HG03064 (cell line): Measurements from ENCODE around the gene CD320.
"Not testable (repeated sequence)": the region's sequence is repeated elsewhere in the genome, so short reads cannot be mapped to it uniquely, and the experiment has no call there.

Source experiments
- ATAC-seq: cut with Tn5 transposase; IDR thresholded peaks from one replicate; pipeline ENCODE4 v1.9.1; 2021; ENCODE audit warnings: low read depth; ENCODE audit not compliant: unreplicated experiment

Gene CD320

DNA sequence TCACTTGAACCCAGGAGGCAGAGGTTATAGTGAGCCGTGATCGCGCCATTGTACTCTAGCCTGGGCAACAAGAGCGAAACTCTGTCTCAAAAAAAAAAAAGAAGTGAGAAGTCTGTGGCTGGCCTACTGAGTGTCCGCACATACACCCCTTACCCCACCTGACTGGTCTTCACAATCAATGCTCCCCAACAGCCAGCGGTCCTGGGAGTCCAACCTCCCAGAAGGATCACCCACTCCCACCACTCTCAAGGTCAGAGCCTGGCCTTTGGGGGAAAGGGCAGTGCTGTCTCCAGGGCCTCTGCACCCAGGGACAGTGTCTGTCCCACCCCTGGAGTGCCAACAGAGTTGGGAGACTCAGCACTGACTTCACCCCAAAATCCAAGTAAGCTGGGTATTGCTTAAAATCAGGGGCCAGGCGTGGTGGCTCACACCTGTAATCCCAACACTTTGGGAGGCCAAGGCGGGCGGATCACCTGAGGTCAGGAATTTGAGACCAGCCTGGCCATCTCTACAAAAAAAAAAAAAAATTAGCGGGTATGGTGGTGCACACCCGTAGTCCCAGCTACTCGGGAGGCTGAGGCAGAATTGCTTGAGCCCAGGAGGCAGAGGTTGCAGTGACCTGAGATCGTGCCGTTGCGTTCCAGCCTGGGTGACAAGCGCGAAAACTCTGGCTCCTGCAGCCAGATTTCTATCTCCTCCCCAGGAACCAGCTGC is 2.3 kb upstream of the CD320 start:
- ATAC-seq: no peak

- ATAC-seq: no peak
Measured at GRCh38 chr19:8308891-8309291, 733 bp upstream of the CD320 start.

GRCh38 chr19:8307400-8307964 is 676 bp downstream of the CD320 start:
- no peak for ATAC-seq

DNA sequence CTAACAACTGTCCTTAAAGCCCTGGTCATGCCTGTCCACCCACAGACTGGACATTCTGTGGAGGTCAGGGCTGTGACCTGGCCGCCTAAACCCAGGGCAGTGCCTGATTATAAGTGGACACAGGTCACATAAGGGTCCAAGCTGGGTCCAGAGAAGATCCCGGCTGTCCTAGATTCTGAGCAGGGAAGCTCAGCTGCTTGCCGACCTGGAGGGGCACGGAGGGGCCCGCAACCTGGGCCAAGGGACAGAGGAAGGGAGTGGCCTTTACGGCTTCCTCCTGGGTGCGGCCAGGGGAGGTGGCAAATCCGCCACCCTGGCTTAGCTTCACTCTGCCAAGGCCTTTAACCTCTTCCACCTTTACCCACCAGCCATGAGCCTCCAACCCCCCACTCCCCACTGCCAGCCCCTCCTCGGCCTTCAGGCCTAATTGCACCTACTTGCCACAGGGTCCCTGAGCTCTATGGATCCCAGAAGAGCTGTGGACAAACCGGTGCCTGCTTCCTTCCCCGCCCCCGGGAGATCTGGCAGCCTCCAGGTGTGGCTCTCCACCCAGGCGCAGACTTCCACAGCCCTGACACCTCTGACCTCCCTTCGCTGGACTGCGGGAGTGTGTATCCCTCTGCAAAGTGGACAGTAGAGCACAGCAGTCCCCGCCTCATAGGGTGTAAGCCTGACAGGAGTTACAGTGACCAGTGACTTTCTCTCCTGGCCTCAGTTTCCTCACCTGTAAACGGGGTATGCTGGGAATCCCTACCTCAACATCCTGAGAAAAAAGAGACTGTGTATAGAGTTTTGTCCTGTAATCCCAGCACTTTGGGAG is 1.7 kb downstream of the CD320 start:
- ATAC-seq: no peak

GRCh38 chr19:8305798-8306197 is 2.4 kb downstream of the CD320 start:
- ATAC-seq: no peak

DNA sequence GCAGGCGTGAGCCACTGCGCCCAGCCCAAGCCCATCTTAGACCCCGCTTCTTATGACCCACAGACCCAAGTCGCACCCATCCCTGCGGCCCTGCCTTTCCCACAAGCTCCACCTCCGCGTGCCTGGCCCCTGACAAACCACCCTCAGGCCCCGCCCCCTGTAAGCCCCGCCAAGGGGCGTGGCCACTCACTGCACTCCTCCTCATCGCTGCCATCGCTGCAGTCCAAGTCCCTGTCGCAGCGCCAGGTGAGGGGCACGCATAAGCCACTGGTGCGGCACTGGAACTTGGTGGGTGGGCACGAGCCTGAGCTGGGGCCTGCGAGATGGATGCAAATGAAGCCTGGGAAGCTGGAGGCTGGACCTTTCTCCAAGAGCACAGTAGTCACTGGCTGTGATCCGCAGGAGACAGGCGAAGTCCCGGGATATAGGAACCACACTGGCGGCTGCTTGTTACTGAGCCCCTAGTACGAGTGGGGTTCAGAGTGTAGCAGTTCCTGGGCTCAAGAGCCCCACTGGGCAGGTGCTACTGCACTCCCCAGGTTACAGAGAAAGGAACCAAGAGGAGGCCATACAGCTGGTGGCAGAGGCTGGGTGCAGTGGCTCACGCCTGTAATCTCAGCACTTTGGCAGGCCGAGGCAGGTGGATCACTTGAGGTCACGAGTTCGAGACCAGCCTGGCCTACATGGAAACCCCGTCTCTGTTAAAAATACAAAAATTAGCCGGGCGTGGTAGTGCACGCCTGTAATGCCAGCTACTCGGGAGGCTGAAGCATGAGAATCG is 3.1 kb downstream of the CD320 start:
- ATAC-seq: no peak

- no peak for ATAC-seq
Measured at GRCh38 chr19:8302734-8303133, 5.4 kb downstream of the CD320 start.

- ATAC-seq: no peak
Measured at GRCh38 chr19:8302357-8302691, 5.8 kb downstream of the CD320 start.

GRCh38 chr19:8291337-8291736 is 16.8 kb downstream of the CD320 start:
- ATAC-seq: not testable (repeated sequence)

DNA sequence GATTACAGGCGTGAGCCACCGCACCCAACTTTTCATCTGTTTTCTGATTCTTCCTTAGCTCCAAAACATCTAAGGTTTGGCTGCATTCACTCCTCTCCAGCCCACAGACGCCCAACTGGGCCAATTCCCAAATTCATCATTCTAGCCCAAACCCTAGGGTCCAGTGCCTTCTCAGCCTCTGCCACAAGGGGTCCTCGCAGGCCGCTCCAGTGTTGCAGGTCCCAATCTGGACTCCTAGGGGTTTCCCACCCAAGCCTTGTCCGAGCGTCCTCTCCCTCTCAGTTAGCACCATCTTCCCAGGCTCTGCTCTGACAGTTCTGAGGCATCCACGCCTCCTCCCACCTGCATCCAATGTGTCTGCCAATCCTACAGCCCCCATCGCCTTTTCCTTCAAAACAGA is 31.6 kb downstream of the CD320 start:
- not testable (repeated sequence) for ATAC-seq

DNA sequence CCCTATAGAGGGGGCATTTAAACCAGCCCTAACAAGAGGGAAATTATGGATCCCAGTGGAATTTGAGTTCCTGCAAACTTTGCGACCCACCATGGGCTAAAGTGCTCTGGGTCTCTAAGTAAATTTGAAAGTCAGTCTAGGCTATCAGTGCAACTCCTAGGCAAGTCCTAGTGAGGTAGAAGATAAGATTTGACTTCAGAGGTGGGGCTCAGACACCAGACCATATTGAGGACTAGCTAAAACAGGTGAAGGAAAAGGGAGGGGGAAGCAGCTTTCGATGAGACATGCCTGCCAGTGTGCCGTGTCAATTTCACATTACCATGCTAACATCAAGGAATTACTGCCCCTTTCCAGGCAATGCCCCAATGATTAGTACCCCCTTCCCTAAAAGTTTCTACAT is 38.4 kb downstream of the CD320 start:
- no peak for ATAC-seq

DNA sequence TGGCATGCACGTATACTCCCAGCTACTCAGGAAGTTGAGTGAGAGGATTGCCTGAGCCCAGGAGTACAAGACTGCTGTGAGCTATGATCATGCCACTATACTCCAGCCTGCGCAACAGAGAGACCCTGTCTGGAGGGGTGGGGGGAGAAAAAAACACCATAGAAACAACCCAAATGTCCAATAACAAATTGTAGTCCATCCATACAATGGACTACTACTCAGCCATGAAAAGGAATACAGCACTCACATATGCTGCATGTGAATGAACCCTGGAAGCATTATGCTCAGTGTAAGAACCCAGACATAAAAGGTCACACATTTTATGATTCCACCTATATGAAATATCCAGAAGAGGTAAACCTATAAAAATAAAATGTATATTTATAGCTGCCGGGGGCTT is 42.3 kb downstream of the CD320 start:
- ATAC-seq: no peak

GRCh38 chr19:8264248-8264647 is 43.9 kb downstream of the CD320 start:
- not testable (repeated sequence) for ATAC-seq

DNA sequence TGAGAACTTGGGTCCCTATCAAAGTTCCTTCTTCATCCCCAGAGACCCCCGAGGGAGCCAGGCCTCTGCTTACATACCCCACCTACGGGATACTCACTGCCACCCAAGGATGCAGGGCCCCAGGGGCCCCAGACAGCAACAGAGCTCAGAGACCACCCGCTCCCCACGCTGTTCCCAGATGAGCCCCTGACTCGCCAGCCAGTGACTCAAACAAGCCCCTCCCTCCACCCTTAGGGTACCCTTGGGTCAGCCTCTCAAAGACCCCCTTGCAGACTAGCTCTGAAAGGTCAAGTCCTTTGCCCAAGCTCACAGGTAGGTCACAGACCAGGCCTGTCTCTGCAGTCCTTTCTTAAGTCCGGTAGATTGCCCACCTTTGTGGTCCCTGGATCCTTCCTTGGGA is 45.7 kb downstream of the CD320 start:
- no peak for ATAC-seq

- ATAC-seq: no peak
Measured at GRCh38 chr19:8261881-8262280, 46.3 kb downstream of the CD320 start.

- ATAC-seq: no peak
Measured at GRCh38 chr19:8261347-8261746, 46.8 kb downstream of the CD320 start.

DNA sequence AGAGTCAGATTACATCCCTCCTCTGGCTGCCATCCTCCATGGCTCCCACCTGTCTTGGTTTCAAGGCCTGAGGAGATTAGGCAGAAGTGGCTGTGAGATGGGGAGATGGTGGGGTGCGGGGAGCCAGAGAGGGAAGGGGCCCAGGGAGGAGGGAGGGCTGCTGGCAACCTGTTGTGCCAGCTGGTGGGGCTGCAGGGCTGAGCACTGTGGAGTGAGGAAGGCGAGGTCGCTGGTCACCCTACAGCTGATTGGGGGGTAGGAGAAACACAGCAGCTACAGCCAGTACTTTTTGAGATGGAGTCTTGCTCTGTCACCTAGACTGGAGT is 48.3 kb downstream of the CD320 start:
- ATAC-seq: no peak

GRCh38 chr19:8259142-8259921 is 48.8 kb downstream of the CD320 start:
- ATAC-seq: no peak

DNA sequence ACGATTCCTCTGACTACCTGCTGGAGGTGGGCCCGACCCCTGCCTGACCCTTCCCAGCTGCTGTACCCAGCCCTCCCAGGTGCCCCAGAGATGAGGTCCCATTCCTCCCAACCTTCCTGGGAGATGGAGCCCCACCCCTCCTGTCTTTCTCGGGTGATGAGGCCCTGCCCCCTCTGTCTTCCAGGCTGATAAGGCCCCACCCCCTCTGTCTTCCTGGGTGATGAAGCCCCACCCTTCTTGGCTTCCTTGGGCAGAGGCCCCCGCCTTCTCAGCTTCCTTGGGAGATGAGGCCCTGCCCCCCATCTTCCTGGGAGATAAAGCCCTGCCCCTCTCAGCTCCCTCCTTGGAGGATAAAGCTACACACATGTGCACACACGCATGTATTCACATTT is 51.1 kb downstream of the CD320 start:
- ATAC-seq: no peak

DNA sequence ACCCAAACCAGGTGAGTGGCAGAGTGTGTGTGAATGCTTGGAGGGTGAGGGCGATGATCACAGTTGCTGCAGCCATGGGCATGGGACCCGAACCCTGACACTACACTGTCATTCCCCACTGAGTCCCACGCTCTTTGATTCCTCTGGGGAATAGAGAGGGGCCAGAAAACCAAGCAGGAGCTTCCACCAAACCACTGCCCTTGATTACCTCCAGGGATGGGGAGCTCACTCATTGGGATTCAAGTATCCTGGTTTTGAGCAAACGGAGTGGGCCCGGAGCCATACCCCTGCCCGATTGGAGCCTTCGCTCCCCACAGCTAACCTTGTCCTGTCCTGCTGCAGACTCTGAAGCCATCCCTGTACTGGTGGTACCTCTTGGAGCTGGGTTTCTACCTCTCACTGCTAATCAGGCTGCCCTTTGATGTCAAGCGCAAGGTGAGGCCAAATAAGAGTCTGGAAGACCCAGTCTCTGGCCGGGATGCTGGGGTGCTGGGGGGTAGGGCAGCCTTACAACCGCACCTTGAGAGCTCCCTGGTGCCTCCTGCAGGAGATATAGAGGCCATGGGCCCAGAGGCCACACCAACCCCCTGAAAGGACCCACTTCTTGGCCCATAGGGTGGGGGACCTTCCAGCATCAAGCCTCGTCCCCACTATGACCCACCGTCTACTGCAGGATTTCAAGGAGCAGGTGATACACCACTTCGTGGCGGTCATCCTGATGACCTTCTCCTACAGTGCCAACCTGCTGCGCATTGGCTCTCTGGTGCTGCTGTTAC is 51.7 kb downstream of the CD320 start:
- ATAC-seq: no peak
